Stomach smooth muscle (tissue), 2 donors: ENCODE results near the gene FLYWCH1.
"Not testable (repeated sequence)": the region's sequence is repeated elsewhere in the genome, so short reads cannot be mapped to it uniquely, and the experiment has no call there.

ENCODE experiments used
- H3K27ac ChIP-seq: one replicate; pipeline ENCODE4 v1.7.0; 2013; ENCODE audit warnings: mild to moderate bottlenecking, low read length, inconsistent platforms
- H3K27me3 ChIP-seq, 2 donors: one replicate each; pipeline ENCODE4 v1.7.0; 2013; ENCODE audit warnings: low read length in 2 of 2; ENCODE audit not compliant: insufficient read depth in 2 of 2, control insufficient read depth in 1 of 2
- H3K36me3 ChIP-seq, 2 donors: one replicate each; pipeline ENCODE4 v1.7.0; 2013; ENCODE audit warnings: low read length in 2 of 2; ENCODE audit not compliant: control insufficient read depth in 2 of 2, insufficient read depth in 2 of 2
- H3K4me1 ChIP-seq: one replicate; pipeline ENCODE4 v1.7.0; 2013; ENCODE audit warnings: low read length; ENCODE audit not compliant: control insufficient read depth, insufficient read depth
- H3K4me3 ChIP-seq, 2 donors: one replicate each; pipeline ENCODE4 v1.7.0; 2013; ENCODE audit warnings: low read length in 2 of 2
- H3K9ac ChIP-seq, 2 donors: one replicate each; pipeline ENCODE4 v1.7.0; 2013; ENCODE audit warnings: low read length in 2 of 2, mild to moderate bottlenecking in 1 of 2
- H3K9me3 ChIP-seq, 2 donors: one replicate each; pipeline ENCODE4 v1.7.0; 2013; ENCODE audit warnings: low read length in 2 of 2; ENCODE audit not compliant: control insufficient read depth in 2 of 2
- donor health status: healthy.
- donor health status: Pancreatic carcinoma.

FLYWCH1 gene

DNA sequence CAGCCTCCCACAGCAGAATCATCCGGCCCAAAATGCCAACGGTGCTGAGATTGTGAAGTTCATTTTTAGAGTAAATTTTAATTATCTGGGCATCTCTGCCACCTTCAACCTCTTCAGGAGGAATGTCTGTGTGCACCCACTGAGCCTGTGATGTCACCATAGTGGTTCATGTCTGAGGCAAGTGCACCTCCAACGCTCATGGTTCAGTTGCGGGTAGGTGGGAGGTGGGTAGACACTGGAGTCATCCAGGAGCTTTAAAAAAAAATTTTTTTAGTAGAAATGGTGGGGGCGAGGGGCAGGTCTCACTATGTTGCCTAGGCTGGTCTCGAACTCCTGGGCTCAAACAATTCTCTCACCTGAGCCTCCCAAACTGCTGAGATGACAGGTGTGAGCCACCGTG lies 1.9 kb downstream of the FLYWCH1 start:
- H3K27me3 ChIP-seq: no peaks in the 10 kb centered on the region
- peak overlapping the region in 1 of 2 donors; percentile 89 for H3K4me3 ChIP-seq
- H3K36me3 ChIP-seq: peaks cover 9 to 14% of the 10 kb centered on the region in 2 donors
- no peaks in the 10 kb centered on the region for H3K9me3 ChIP-seq
- peaks cover 19% of the 10 kb centered on the region for H3K4me1 ChIP-seq
- peak overlapping the region in 1 of 2 donors; percentile 21 for H3K9ac ChIP-seq
- H3K27ac ChIP-seq: no peak overlapping the region

- Histone ChIP-seq H3K9me3 (no peaks in the 10 kb centered on the region), H3K9ac (no peak overlapping the region), H3K4me1 (peaks cover 19% of the 10 kb centered on the region), H3K4me3 (no peak overlapping the region), H3K27ac (no peak overlapping the region), H3K27me3 (no peaks in the 10 kb centered on the region), H3K36me3 (peaks cover 9 to 14% of the 10 kb centered on the region in 2 donors)
These were observed 2.5 kb downstream of the FLYWCH1 start for GRCh38 chr16:2914233-2914632.

DNA sequence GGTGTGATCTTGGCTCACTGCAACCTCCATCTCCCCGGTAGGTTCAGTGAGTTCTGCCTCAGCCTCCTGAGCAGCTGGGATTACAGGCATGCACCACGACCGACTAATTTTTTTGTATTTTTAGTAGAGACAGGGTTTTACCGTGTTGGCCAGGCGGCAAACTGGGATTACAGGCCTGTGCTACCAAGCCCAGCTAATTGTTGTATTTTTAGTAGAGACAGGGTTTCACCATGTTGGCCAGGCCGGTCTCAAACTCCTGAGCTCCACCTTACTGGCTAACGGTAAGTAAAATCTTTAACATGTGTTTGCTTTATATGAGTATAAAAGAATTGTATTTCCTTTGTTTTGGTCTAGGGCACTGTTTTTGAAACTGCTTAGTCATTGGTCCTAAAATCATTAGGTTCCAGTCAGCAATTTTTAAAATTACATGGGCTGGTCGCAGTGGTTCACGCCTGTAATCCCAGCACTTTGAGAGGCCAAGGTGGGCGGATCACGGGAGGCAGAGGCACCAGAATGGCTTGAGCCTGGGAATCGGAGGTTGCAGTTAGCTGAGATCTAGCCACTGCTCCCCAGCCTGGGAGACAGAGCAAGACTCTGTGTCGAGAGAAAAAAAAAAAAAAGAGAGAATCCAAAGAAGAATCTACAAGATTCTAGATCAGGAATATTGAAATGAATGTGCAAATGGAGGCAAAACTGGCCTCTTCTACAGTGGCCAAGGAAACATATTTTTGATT lies 3.6 kb downstream of the FLYWCH1 start:
- H3K9me3 ChIP-seq: no peaks in the 10 kb centered on the region
- peak overlapping the region in 1 of 2 donors; percentile 27 for H3K9ac ChIP-seq
- no peaks in the 10 kb centered on the region for H3K27me3 ChIP-seq
- H3K4me1 ChIP-seq: peaks cover 21% of the 10 kb centered on the region
- H3K27ac ChIP-seq: no peak overlapping the region
- H3K36me3 ChIP-seq: peaks cover 9 to 14% of the 10 kb centered on the region in 2 donors
- no peak overlapping the region for H3K4me3 ChIP-seq

DNA sequence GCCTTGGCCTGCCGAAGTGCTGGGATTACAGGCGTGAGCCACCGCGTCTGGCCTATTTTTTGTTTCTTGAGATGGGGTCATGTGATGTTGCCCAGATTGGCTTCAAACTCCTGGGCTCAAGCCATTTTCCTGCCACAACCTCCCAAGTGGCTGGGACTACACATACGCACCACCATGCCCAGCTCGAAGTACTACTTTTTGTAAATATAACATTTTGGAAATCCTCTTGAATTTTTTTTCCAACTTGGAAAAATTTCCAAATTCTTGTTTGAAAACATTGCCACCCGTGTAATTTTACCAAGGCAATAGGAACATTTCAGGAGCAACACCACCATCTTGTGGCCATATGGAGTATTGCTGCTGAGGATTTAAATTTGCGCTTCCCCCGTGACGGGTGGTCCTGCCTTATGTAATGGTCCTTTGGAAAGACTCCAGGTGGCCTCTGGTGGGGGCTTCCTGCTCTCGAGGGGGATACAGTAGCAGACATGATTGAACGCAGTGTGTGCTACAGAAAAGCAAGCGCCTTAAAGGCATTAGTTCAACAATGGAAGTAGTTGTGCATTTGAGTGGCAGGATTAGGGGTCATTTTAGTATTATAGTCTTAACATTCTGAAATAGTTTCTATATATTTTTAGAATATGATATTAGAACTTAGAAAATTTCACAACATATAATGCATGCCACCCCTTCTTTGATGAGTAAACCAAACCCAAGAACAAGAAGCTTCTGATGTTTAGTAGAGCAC lies 8.0 kb downstream of the FLYWCH1 start:
- H3K9ac ChIP-seq: no peak overlapping the region

GRCh38 chr16:2923481-2923880 lies 11.8 kb downstream of the FLYWCH1 start:
- Histone ChIP-seq H3K4me3 (no peak overlapping the region), H3K27me3 (no peaks in the 10 kb centered on the region), H3K9ac (no peak overlapping the region)

More for the DNA sequence above, 8.0 kb downstream of the FLYWCH1 start:
- Histone ChIP-seq H3K4me1 (peaks cover 2% of the 10 kb centered on the region), H3K4me3 (no peak overlapping the region), H3K27ac (peak overlapping the region; percentile 31), H3K9me3 (no peaks in the 10 kb centered on the region), H3K36me3 (peaks cover 11% of the 10 kb centered on the region in 2 donors), H3K27me3 (no peaks in the 10 kb centered on the region)

GRCh38 chr16:2924901-2925755 lies 13.4 kb downstream of the FLYWCH1 start:
- Histone ChIP-seq H3K36me3 (peaks cover 3 to 13% of the 10 kb centered on the region in 2 donors), H3K27ac (no peak overlapping the region), H3K27me3 (no peaks in the 10 kb centered on the region), H3K4me1 (no peaks in the 10 kb centered on the region), H3K9me3 (no peaks in the 10 kb centered on the region), H3K4me3 (no peak overlapping the region), H3K9ac (no peak overlapping the region)

More at GRCh38 chr16:2923481-2923880, 11.8 kb downstream of the FLYWCH1 start:
- H3K4me1 ChIP-seq: peaks cover 2% of the 10 kb centered on the region
- H3K9me3 ChIP-seq: no peaks in the 10 kb centered on the region
- no peak overlapping the region for H3K27ac ChIP-seq
- H3K36me3 ChIP-seq: peaks cover 3 to 7% of the 10 kb centered on the region in 2 donors

GRCh38 chr16:2925951-2926649 lies 14.4 kb downstream of the FLYWCH1 start:
- Histone ChIP-seq H3K27ac (no peak overlapping the region), H3K9me3 (no peaks in the 10 kb centered on the region), H3K4me1 (no peaks in the 10 kb centered on the region), H3K9ac (no peak overlapping the region), H3K4me3 (no peak overlapping the region), H3K36me3 (peaks cover 3 to 18% of the 10 kb centered on the region in 2 donors), H3K27me3 (no peaks in the 10 kb centered on the region)

DNA sequence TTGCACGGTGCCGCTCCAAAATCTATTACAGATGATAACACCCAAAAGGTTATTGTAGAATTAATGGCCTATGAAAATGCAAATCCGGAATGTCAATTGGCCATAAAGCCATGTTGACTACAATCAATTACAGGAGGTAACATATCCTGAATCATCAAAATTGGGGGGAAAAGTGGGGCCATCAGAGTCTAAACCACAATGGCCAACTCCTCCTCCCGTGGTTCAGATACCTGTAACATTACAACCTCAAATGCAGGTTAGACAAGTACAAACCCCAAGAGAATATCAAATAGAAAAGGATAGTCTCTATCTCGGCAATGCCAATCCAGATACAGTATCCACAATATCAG lies 14.9 kb downstream of the FLYWCH1 start:
- no peaks in the 10 kb centered on the region for H3K27me3 ChIP-seq
- no peak overlapping the region for H3K27ac ChIP-seq
- H3K4me1 ChIP-seq: no peaks in the 10 kb centered on the region
- peak overlapping the region; percentile 59 to 63 for H3K4me3 ChIP-seq
- peaks cover 3 to 18% of the 10 kb centered on the region in 2 donors for H3K36me3 ChIP-seq
- peak overlapping the region in 1 of 2 donors; percentile 56 for H3K9ac ChIP-seq
- H3K9me3 ChIP-seq: no peaks in the 10 kb centered on the region

DNA sequence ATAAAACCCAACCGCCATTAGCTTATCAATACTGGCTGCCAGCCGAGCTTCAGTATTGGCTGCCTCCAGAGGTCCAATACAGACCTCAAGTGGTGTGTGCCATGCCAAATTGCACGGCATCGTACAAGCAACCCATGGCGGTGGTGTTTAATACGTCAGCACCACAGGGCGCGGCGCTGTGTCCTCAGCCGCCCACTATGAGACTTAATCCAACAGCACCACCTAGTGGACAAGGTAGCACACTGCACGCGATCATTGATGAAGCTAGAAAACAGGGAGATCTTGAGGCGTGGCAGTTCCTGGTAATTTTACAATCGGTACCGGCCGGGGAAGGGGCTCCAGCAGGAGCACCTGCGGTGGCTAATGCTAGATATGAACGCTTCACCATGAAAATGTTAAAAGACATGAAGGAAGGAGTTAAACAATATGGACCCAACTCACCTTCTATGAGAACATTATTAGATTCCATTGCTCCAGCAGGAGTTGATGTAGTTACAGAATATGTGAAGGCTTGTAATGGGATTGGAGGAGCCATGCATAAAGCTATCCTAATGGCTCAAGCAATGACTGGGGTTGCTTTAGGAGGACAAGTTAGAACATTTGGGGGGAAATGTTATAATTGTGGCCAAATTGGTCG lies 15.4 kb downstream of the FLYWCH1 start:
- H3K27ac ChIP-seq: no peak overlapping the region
- H3K36me3 ChIP-seq: peaks cover 3 to 16% of the 10 kb centered on the region in 2 donors
- peak overlapping the region in 1 of 2 donors; percentile 56 for H3K9ac ChIP-seq
- H3K9me3 ChIP-seq: no peaks in the 10 kb centered on the region
- peak overlapping the region; percentile 59 to 63 for H3K4me3 ChIP-seq
- no peaks in the 10 kb centered on the region for H3K4me1 ChIP-seq
- H3K27me3 ChIP-seq: no peaks in the 10 kb centered on the region

DNA sequence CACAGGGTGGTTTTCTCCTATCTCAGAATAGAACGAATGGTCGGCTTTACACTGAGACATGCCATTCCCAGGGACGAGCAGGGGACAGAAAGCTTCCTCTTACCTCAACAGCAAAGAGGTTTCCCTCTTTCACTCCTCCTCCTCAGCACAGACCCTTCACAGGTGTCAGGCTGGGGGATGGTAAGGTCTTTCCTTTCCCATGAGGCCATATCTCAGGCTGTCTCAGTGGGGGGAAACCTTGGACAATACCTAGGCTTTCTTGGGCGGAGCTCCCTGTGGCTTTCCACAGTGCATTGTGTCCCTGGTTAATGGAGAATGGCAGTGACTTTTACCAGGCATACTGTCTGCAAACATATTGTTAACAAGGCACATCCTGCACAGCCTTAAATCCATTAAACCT lies 16.4 kb downstream of the FLYWCH1 start:
- H3K4me1 ChIP-seq, H3K27me3 ChIP-seq, H3K27ac ChIP-seq, H3K9ac ChIP-seq, H3K4me3 ChIP-seq, H3K9me3 ChIP-seq: not testable (repeated sequence)
- peaks cover 3 to 14% of the 10 kb centered on the region in 2 donors for H3K36me3 ChIP-seq
